Hepatocyte (in vitro differentiated cells): ENCODE measurements around the gene DSCAML1.

Experiments
- CTCF ChIP-seq: fragments of 200-600 bp; sonication (generic); IDR thresholded peaks from 2 replicates; pipeline ENCODE4 v1.5.1; 2016; ENCODE audit warnings: antibody characterized with exemption, mild to moderate bottlenecking; ENCODE audit not compliant: poor library complexity
- EZH2 ChIP-seq: fragments of 200-600 bp; sonication (generic); IDR thresholded peaks from 2 replicates; pipeline ENCODE4 v1.6.1; 2016; ENCODE audit warnings: antibody characterized with exemption, mild to moderate bottlenecking, borderline replicate concordance

- no peak for TF ChIP-seq EZH2
- TF ChIP-seq CTCF, result no peak
Observed at GRCh38 chr11:117750916-117751662, 45.9 kb downstream of the DSCAML1 start.
